ENCODE measurements around the gene GPRIN3.

DNA sequence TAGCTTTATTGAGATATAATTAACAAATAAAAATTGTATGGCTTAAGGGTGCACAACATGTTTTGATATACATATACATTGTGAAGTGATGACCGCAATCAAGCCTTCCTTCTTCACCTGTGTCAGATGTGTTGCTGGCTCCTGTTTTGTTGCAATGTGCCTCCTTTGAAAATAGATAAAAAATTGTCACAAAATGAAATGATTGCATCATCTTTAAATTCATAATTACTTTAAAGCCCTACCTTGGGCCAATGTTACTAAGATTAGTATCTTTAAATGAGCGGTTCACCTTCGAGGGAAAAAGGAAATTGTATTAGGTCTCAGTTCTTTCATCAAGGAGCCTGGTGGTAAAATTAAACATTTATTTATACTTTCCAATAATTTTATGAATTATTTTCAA lies 77.3 kb downstream of the GPRIN3 start:
- TF ChIP-seq, protein P1, sequence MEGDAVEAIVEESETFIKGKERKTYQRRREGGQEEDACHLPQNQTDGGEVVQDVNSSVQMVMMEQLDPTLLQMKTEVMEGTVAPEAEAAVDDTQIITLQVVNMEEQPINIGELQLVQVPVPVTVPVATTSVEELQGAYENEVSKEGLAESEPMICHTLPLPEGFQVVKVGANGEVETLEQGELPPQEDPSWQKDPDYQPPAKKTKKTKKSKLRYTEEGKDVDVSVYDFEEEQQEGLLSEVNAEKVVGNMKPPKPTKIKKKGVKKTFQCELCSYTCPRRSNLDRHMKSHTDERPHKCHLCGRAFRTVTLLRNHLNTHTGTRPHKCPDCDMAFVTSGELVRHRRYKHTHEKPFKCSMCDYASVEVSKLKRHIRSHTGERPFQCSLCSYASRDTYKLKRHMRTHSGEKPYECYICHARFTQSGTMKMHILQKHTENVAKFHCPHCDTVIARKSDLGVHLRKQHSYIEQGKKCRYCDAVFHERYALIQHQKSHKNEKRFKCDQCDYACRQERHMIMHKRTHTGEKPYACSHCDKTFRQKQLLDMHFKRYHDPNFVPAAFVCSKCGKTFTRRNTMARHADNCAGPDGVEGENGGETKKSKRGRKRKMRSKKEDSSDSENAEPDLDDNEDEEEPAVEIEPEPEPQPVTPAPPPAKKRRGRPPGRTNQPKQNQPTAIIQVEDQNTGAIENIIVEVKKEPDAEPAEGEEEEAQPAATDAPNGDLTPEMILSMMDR (IDR thresholded peaks at IDR 0.05) = no peak
- TF ChIP-seq POLR2A (IDR thresholded peaks at IDR 0.05) = no peak

Measured in testis (tissue), 2 donors.